Measurements from ENCODE around the gene SNU13. TPM values are rescaled to one million over a fixed set of nuclear protein-coding genes. Genes with fewer than 3 reads are reported as not detected.
"Not testable (repeated sequence)": the region's sequence is repeated elsewhere in the genome, so short reads cannot be mapped to it uniquely, and the experiment has no call there.

The SNU13 gene
- total and polyA plus RNA-seq, 2 donors: 41.3 to 137 TPM

- no peak overlapping the region for H3K27ac ChIP-seq (ENCODE audit: low read depth)
- peaks cover 10% of the 10 kb centered on the region for H3K36me3 ChIP-seq (ENCODE audit: insufficient read depth)
- WGBS: 93% methylated on average over 1 of the region's 1 CpG
- DNase-seq (ENCODE audit: extremely low spot score): no peak
- no peaks in the 10 kb centered on the region for H3K4me1 ChIP-seq (ENCODE audit: insufficient read depth)
- no peak overlapping the region for H3K4me3 ChIP-seq (ENCODE audit: low read depth, low read length)
Measured at GRCh38 chr22:41648432-41648831, 40.2 kb downstream of the SNU13 start.

GRCh38 chr22:41647771-41648170, 40.9 kb downstream of the SNU13 start:
- no peak for DNase-seq (ENCODE audit: extremely low spot score)
- no peak overlapping the region for H3K27ac ChIP-seq (ENCODE audit: low read depth)
- WGBS: 77% methylated on average over 3 of the region's 3 CpGs
- peaks cover 11% of the 10 kb centered on the region for H3K36me3 ChIP-seq (ENCODE audit: insufficient read depth)
- H3K4me1 ChIP-seq (ENCODE audit: insufficient read depth): no peaks in the 10 kb centered on the region
- no peak overlapping the region for H3K4me3 ChIP-seq (ENCODE audit: low read depth, low read length)

DNA sequence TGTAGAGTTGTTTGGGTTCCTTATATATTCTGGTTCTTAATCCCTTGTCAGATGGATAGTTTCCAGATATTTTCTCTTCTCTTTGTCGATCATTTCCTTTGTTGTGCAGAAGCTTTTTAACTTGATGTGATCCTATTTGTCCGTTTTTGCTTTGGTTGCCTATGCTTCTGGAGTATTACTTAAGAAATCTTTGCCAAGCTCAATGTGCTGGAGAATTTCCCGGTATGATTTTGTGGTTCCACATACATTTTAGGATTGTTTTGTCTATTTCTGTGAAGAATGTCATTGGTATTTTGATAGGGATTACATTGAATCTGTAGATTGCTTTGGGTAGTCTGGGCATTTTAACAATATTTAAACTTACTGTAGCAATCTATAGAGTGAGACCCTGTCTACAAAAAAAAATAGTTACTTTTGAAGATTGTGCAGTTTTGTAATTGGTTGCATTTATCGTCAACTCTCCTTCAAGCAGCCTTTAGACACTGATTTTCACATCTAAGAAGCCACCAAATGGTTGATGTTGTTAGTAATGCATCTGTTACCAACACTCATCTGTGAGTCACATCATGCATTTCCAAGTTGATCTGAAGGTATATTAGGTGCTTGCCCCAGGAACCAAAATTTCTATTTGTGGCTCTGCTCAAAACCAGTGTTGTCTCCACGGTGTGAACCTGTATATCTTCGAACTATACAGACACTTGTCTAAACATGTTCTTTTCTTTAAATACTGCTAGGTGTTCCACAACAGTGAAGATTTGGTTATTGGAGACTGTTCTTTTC, 46.1 kb downstream of the SNU13 start:
- 93% methylated on average over 6 of the region's 6 CpGs for WGBS
- no peak for DNase-seq (ENCODE audit: extremely low spot score)
- H3K36me3 ChIP-seq (ENCODE audit: insufficient read depth): peaks cover 17% of the 10 kb centered on the region

DNA sequence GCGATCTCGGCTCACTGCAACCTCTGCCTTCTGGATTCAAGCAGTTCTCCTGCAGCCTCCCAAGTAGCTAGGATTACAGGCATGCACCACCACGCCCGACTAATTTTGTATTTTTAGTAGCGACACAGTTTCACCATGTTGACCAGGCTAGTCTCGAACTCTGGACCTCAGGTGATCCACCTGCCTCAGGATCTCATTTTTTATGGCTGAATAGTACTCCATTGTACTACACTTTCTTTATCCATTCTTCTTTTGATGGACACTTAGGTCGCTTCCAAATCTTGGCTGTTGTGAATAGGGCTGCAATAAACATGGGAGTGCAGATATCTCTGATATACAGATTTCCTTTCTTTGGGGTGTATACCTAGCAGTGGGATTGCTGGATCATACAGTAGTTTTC, 46.8 kb downstream of the SNU13 start:
- H3K4me3 ChIP-seq (ENCODE audit: low read depth, low read length): no peak overlapping the region
- WGBS: 98% methylated on average over 7 of the region's 7 CpGs
- peaks cover 17% of the 10 kb centered on the region for H3K36me3 ChIP-seq (ENCODE audit: insufficient read depth)
- H3K4me1 ChIP-seq (ENCODE audit: insufficient read depth): no peaks in the 10 kb centered on the region
- no peak for DNase-seq (ENCODE audit: extremely low spot score)
- H3K27ac ChIP-seq (ENCODE audit: low read depth): no peak overlapping the region

More for the DNA sequence above, 46.1 kb downstream of the SNU13 start:
- no peaks in the 10 kb centered on the region for H3K4me1 ChIP-seq (ENCODE audit: insufficient read depth)
- H3K4me3 ChIP-seq (ENCODE audit: low read depth, low read length): no peak overlapping the region
- no peak overlapping the region for H3K27ac ChIP-seq (ENCODE audit: low read depth)

DNA sequence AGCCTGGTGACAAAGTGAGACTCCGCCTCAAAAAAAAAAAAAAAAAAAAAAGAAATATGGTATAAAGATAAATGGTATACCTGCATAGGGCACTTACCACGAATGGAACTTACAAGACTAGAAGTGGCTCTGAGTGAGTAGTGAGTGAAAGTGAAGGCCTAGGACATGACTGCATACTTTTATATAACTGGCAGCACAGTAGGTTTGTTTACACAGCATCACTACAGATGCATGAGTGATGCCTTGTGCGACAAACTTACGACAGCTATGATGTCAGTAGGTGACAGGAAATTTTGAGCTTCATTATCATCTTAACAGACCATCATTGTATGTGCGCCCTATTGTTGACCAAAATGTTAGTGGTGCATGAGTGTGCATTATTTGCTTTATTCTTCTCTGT, 49.9 kb downstream of the SNU13 start:
- DNase-seq (ENCODE audit: extremely low spot score): no peak
- peaks cover 20% of the 10 kb centered on the region for H3K36me3 ChIP-seq (ENCODE audit: insufficient read depth)
- H3K4me3 ChIP-seq (ENCODE audit: low read depth, low read length): no peak overlapping the region
- H3K27ac ChIP-seq (ENCODE audit: low read depth): no peak overlapping the region
- WGBS: 95% methylated on average over 5 of the region's 5 CpGs
- H3K4me1 ChIP-seq (ENCODE audit: insufficient read depth): no peaks in the 10 kb centered on the region

DNA sequence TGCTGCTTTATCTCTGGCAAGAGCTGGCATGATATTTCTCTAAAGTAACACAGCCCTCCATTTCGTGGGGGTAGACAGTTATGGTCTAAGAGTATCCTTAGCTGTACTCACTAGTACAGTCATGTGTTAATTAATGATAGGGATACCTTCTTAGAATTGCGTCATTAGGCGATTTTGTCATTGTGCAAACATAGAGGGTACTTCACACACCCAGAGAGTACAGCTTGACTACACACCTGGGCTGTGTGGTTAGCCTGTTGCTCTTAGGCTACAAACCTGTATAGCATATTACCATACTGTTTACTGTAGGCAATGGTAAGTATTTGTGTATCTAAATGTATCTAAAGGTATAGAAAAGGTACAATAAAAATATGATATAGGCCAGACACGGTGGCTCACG, 50.5 kb downstream of the SNU13 start:
- Histone ChIP-seq H3K27ac (ENCODE audit: low read depth) (no peak overlapping the region), H3K4me3 (ENCODE audit: low read depth, low read length) (no peak overlapping the region), H3K36me3 (ENCODE audit: insufficient read depth) (peaks cover 16% of the 10 kb centered on the region), H3K4me1 (ENCODE audit: insufficient read depth) (no peaks in the 10 kb centered on the region)
- no peak for DNase-seq (ENCODE audit: extremely low spot score)
- 94% methylated on average over 5 of the region's 5 CpGs for WGBS

GRCh38 chr22:41637623-41638022, 51.0 kb downstream of the SNU13 start:
- not testable (repeated sequence) for DNase-seq (ENCODE audit: extremely low spot score); H3K4me1 ChIP-seq (ENCODE audit: insufficient read depth); H3K27ac ChIP-seq (ENCODE audit: low read depth); H3K4me3 ChIP-seq (ENCODE audit: low read depth, low read length)
- WGBS: 97% methylated on average over 8 of the region's 8 CpGs
- H3K36me3 ChIP-seq (ENCODE audit: insufficient read depth): peaks cover 12% of the 10 kb centered on the region

GRCh38 chr22:41636467-41636866, 52.2 kb downstream of the SNU13 start:
- no peak overlapping the region for H3K4me3 ChIP-seq (ENCODE audit: low read depth, low read length)
- no peak for DNase-seq (ENCODE audit: extremely low spot score)
- H3K36me3 ChIP-seq (ENCODE audit: insufficient read depth): peaks cover 9% of the 10 kb centered on the region
- WGBS: 64% methylated on average over 7 of the region's 7 CpGs
- no peaks in the 10 kb centered on the region for H3K4me1 ChIP-seq (ENCODE audit: insufficient read depth)
- H3K27ac ChIP-seq (ENCODE audit: low read depth): no peak overlapping the region

- 93% methylated on average over 8 of the region's 8 CpGs for WGBS
- not testable (repeated sequence) for H3K4me3 ChIP-seq (ENCODE audit: low read depth, low read length); H3K4me1 ChIP-seq (ENCODE audit: insufficient read depth); H3K27ac ChIP-seq (ENCODE audit: low read depth); DNase-seq (ENCODE audit: extremely low spot score)
- peaks cover 10% of the 10 kb centered on the region for H3K36me3 ChIP-seq (ENCODE audit: insufficient read depth)
Measured at GRCh38 chr22:41634610-41635009, 54.1 kb downstream of the SNU13 start.

- H3K27ac ChIP-seq (ENCODE audit: low read depth); H3K36me3 ChIP-seq (ENCODE audit: insufficient read depth); H3K4me1 ChIP-seq (ENCODE audit: insufficient read depth); DNase-seq (ENCODE audit: extremely low spot score); H3K4me3 ChIP-seq (ENCODE audit: low read depth, low read length): not testable (repeated sequence)
- 96% methylated on average over 12 of the region's 23 CpGs for WGBS
Measured at GRCh38 chr22:41631615-41632014, 57.1 kb downstream of the SNU13 start.

DNA sequence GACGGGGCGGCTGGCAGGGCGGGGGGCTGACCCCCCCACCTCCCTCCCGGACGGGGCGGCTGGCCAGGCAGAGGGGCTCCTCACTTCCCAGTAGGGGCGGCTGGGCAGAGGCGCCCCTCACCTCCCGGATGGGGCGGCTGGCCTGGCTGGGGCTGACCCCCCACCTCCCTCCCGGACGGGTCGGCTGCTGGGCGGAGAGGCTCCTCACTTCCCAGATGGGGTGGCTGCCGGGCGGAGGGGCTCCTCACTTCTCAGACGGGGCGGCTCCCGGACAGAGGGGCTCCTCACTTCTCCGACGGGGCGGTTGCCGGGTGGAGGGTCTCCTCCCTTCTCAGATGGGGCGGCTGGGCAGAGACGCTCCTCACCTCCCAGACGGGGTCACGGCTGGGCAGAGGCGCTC, 57.6 kb downstream of the SNU13 start:
- not testable (repeated sequence) for H3K27ac ChIP-seq (ENCODE audit: low read depth); H3K4me1 ChIP-seq (ENCODE audit: insufficient read depth); DNase-seq (ENCODE audit: extremely low spot score); H3K36me3 ChIP-seq (ENCODE audit: insufficient read depth); H3K4me3 ChIP-seq (ENCODE audit: low read depth, low read length)
- 96% methylated on average over 25 of the region's 28 CpGs for WGBS

- no peak for DNase-seq (ENCODE audit: extremely low spot score)
- peaks cover 4% of the 10 kb centered on the region for H3K36me3 ChIP-seq (ENCODE audit: insufficient read depth)
- H3K4me1 ChIP-seq (ENCODE audit: insufficient read depth): no peaks in the 10 kb centered on the region
- 97% methylated on average over 7 of the region's 7 CpGs for WGBS
- H3K27ac ChIP-seq (ENCODE audit: low read depth): no peak overlapping the region
- no peak overlapping the region for H3K4me3 ChIP-seq (ENCODE audit: low read depth, low read length)
Measured at GRCh38 chr22:41625577-41625976, 63.1 kb downstream of the SNU13 start.
